Activated CD8-positive, alpha-beta memory T cell treated with anti-CD3 and anti-CD28 coated beads for 36 hours (primary cell): ENCODE data around the gene RPS14. TPM values are rescaled to one million over a fixed set of nuclear protein-coding genes. Genes with fewer than 3 reads are reported as not detected.

Experiments
- CTCF ChIA-PET: fragments of 350-600 bp; sonication (Branson Sonifier 250); formaldehyde crosslinking; loops from one replicate; lab custom pipeline; 2021; ENCODE audit warnings: antibody characterized with exemption; lab: Charles Lee
- POLR2A ChIA-PET: fragments of 350-600 bp; sonication (Branson Sonifier 250); formaldehyde crosslinking; loops from one replicate; lab custom pipeline; 2021; ENCODE audit warnings: antibody characterized with exemption; lab: Charles Lee
- total RNA-seq, 2 experiments: library from RNA; stranded (reverse); gene quantifications; one replicate each; pipeline ENCODE4 v1.2.3, GENCODE V29; 2021

RPS14 gene
- total RNA-seq, 2 experiments from 2014 or later = 2,762 to 2,830 TPM

DNA sequence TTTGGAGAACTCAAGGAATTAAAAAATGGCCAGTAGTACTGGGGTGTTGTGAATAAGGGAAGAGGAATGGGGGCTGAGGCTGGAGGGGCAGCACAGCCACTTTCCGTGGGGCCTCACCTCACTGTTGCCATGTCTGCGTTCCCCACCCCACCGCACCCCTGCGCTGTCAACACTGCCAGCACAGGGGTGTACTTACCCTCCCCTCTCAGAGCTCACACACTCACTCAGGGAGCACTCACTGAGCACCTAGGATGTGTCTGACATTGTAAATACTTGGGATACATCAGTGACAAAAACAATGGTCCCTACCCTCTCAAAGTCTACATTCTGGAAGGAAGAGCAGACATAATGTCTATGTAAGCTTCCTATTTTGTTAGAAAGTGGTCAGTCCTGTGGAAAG lies 3.4 kb upstream of the RPS14 start:
- ChIA-PET POLR2A (no interaction called here), CTCF (no interaction called here)

- ChIA-PET CTCF (interaction anchor here (0.7 to 1.9 kb wide), 4 partner anchors 38 to 252 kb away, joined by 3 to 8 read pairs (median 4); partner anchors contain the start of gene RBM22), POLR2A (interaction anchor here (0.6 kb wide), 1 partner anchor 10 kb away, joined by 3 read pairs; no protein-coding TSS in a partner anchor)
These were observed 2.1 kb upstream of the RPS14 start for GRCh38 chr5:150451594-150451993.

GRCh38 chr5:150448952-150449516 lies 505 bp downstream of the RPS14 start:
- ChIA-PET POLR2A (interaction anchor here (0.6 to 1.6 kb wide), 3 partner anchors 38 to 252 kb away, joined by 3 to 11 read pairs (median 6); partner anchors contain the start of gene RBM22), CTCF (interaction anchor here (1.0 to 1.5 kb wide), 4 partner anchors 10 to 252 kb away, joined by 3 to 5 read pairs (median 4); partner anchors contain the start of gene RBM22)

DNA sequence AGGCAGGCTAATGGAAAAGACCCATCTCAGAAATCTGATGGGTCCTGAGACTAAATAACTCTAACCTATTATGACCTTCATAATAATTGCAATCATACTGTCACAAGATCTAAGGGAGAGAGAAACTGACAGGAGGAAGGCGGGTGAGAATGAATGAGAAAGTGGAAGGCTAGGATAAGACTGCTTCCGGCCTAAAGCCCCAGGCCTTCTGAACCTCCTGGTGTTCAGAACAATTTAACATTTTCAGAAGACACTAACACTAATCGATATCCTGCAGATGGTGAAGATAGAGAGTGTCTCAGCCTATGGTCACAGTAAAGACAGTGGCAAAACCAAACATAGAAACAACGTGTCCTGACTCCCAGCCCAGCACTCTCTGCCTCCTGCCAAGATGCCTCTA lies 1.2 kb downstream of the RPS14 start:
- ChIA-PET POLR2A (no interaction called here), CTCF (no interaction called here)

- CTCF ChIA-PET = no interaction called here
- POLR2A ChIA-PET = interaction anchor here (0.6 kb wide), 1 partner anchor 562 kb away, joined by 3 read pairs; no protein-coding TSS in a partner anchor
These were observed 2.4 kb downstream of the RPS14 start for GRCh38 chr5:150447188-150447587.

DNA sequence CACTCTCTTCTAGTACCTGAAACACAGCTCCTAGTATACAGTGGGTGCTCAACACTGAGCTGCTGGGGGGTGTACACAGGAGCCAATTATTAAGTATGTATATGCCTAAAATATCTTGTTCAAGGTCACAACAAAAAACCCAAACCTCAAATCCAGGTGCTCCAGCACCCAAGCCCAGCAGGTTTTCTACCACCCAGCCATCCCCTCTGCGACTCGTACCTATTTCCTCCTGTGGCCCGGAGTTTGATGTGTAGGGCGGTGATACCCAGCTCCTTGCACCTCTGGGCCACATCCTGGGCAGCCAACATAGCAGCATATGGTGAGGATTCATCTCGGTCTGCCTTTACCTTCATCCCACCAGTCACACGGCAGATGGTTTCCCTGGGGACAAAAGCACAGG lies 3.0 kb downstream of the RPS14 start:
- ChIA-PET CTCF (interaction anchor here (0.6 to 1.5 kb wide), 5 partner anchors 9 to 780 kb away, joined by 3 to 4 read pairs (median 4); no protein-coding TSS in a partner anchor), POLR2A (interaction anchor here (0.6 to 1.1 kb wide), 3 partner anchors 35 to 254 kb away, joined by 3 to 4 read pairs (median 3); partner anchors contain the start of gene RBM22)

DNA sequence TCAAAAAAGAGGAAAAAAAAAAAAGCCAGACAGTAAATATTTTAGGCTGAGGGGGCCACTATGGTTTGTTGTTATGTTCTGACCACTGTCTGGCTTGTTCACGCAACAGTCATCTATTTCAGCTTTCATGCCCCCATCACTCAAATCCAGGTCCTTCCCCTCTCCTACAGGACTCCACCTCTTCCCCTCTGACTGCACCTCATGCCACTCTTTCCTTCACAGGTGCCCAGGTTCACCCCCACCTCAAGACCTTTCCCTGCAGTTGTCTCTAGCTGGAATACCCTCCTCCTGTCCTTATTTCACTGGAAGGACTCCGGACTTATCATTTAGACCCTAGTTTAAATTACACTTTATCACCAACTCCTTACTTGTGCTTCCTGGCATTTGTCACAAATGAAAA lies 3.5 kb downstream of the RPS14 start:
- ChIA-PET CTCF (interaction anchor here (0.6 to 1.5 kb wide), 5 partner anchors 8 to 780 kb away, joined by 3 to 4 read pairs (median 4); no protein-coding TSS in a partner anchor), POLR2A (interaction anchor here (0.6 to 1.1 kb wide), 3 partner anchors 35 to 255 kb away, joined by 3 to 4 read pairs (median 3); partner anchors contain the start of gene RBM22)

GRCh38 chr5:150444770-150445169 lies 4.8 kb downstream of the RPS14 start:
- POLR2A ChIA-PET = interaction anchor here (0.6 kb wide), 1 partner anchor 30 kb away, joined by 3 read pairs; no protein-coding TSS in a partner anchor
- CTCF ChIA-PET = interaction anchor here (0.6 to 2.0 kb wide), 2 partner anchors 9 to 256 kb away, joined by 3 to 5 read pairs; partner anchors contain the start of gene RBM22

DNA sequence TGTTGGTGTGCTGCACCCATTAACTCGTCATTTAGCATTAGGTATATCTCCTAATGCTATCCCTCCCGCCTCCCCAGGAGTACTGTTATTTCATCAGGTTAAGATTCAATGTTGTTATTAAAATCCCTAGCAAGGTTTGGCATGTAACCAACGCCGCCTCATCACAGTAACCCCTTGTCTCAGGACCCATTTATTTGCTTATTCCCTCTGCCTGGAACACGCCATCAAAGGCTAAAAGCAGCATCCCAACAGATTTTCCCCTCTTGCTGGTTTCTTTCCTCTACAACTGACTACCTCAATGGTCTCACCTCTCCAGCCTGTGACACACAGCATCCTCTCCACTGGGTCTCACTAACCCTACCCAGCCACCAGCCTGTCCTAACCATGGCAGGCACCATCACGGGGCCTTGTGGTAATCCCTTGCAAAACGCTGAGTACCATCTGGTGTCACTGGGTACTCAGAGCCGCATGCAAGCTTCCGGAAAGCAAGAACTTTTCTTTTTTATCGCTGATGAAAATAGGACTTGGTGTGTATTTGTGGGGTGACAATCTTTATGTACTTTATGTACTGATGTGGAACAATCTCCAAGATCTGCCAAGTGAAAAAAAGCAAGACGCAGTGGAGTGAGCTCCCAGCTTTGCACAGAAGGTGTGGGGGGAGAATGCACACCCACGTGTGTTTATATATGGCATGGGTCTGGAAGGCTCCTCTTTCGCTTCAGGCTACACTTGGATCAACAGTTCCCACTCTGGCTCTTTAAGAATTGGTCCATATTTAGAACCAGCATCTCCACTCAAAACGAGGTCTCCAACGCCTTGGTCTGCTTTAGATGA lies 6.1 kb downstream of the RPS14 start:
- ChIA-PET CTCF (interaction anchor here (2.0 kb wide), 1 partner anchor 8 kb away, joined by 5 read pairs; no protein-coding TSS in a partner anchor), POLR2A (interaction anchor here (2.1 kb wide), 1 partner anchor 30 kb away, joined by 7 read pairs; the partner anchor contains the start of gene CD74)

DNA sequence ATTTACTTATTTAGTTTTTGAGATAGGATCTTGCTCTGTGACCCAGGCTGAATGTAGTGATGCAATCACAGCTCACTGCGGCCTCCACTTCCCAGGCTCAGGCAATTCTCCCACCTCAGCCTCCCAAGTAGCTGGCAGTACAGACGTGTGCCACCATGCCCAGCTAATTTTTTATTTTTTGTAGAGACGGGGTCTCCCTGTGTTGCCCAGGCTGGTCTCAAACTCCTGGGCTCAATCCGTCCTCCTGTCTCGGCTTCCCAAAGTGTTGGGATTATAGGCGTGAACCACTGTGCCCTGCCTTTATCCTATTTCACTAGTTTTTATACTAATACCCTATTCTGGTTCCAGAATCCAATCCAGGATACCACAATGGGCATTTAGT lies 6.8 kb downstream of the RPS14 start:
- POLR2A ChIA-PET = interaction anchor here (0.6 to 2.1 kb wide), 2 partner anchors 30 to 32 kb away, joined by 3 to 7 read pairs; partner anchors contain the start of gene CD74
- CTCF ChIA-PET = no interaction called here

DNA sequence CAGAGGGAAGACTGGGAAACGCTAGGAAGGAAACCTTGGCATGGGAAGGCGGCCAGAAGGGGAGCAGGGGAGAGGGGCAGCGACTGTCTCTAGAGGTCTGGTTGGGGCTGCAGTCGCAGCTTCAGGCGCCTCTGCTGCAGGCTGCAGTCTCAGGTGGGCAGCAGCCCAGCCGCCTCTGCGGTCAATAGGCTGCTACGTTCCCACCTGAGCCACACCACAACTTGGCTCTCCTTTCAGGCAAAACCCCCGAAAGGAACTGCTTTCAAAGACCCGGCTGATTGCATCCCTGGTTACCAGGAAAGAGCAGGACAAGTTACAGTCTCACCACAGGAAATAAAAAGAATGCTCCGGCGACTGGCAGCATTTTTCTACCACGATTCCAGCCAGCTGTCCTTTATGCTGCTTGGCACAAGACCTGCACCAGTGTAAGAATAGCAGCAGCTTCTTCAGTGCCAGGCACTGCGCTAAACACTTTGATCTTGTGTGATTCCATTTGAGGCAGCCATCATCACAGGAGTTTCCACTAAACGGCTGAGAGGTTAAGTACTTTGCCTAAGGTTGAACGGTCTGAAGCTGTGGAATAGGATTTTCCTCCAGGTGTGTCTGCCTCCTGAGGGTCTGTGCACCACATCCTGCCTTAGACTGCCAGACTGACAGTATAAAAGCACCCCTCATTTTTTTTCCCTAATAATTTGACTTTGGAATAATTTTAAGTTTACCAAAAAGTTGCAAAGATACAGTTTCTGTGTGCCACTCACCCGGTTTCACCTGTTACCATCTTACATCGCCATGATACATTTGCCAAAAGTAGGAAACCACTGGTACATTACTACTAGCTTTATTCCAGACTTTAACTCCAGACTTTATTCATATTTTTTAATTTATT lies 7.5 kb downstream of the RPS14 start:
- ChIA-PET POLR2A (interaction anchor here (0.6 to 2.1 kb wide), 3 partner anchors 9 to 31 kb away, joined by 3 to 7 read pairs (median 3); partner anchors contain the start of gene CD74), CTCF (no interaction called here)

GRCh38 chr5:150440948-150441812 lies 8.4 kb downstream of the RPS14 start:
- POLR2A ChIA-PET = interaction anchor here (0.6 kb wide), 1 partner anchor 10 kb away, joined by 3 read pairs; no protein-coding TSS in a partner anchor
- CTCF ChIA-PET = no interaction called here

- CTCF ChIA-PET = interaction anchor here (0.7 to 1.8 kb wide), 4 partner anchors 7 to 196 kb away, joined by 4 to 7 read pairs (median 4); partner anchors contain the start of gene RPS14
- POLR2A ChIA-PET = no interaction called here
These were observed 10.5 kb downstream of the RPS14 start for GRCh38 chr5:150438873-150439546.

GRCh38 chr5:150436141-150436680 lies 13.3 kb downstream of the RPS14 start:
- ChIA-PET CTCF (interaction anchor here (0.8 to 4.2 kb wide), 10 partner anchors 8 to 86 kb away, joined by 3 to 29 read pairs (median 4); partner anchors contain the start of gene CD74), POLR2A (no interaction called here)

- ChIA-PET CTCF (interaction anchor here (1.7 to 4.2 kb wide), 4 partner anchors 10 to 58 kb away, joined by 4 to 29 read pairs (median 15); partner anchors contain the start of gene CD74), POLR2A (no interaction called here)
These were observed 15.1 kb downstream of the RPS14 start for GRCh38 chr5:150434464-150434863.

GRCh38 chr5:150431574-150431973 lies 18.0 kb downstream of the RPS14 start:
- POLR2A ChIA-PET = no interaction called here
- CTCF ChIA-PET = no interaction called here
